GM21723 (cell line): ENCODE measurements around the gene KSR1.
"Not testable (repeated sequence)": the region's sequence is repeated elsewhere in the genome, so short reads cannot be mapped to it uniquely, and the experiment has no call there.

ENCODE experiments used
- ATAC-seq: cut with Tn5 transposase; IDR thresholded peaks from one replicate; pipeline ENCODE4 v1.9.1; 2021; ENCODE audit warnings: mild to moderate bottlenecking, moderate library complexity; ENCODE audit not compliant: unreplicated experiment

Gene KSR1

GRCh38 chr17:27628376-27628775 lies 172.1 kb downstream of the KSR1 start:
- no peak for ATAC-seq

- not testable (repeated sequence) for ATAC-seq
Observed at GRCh38 chr17:27629260-27629659, 173.0 kb downstream of the KSR1 start.

GRCh38 chr17:27630607-27631410 lies 174.6 kb downstream of the KSR1 start, which contains the start of gene LGALS9:
Gene LGALS9, plus strand, starts transcription at chr17:27631188. Its CDS starts 78 bp downstream, at chr17:27631266.
- ATAC-seq, result peak; percentile 58

GRCh38 chr17:27631411-27631760 lies 175.1 kb downstream of the KSR1 start:
- peak; percentile 47 for ATAC-seq

GRCh38 chr17:27631897-27632725 lies 175.9 kb downstream of the KSR1 start:
- no peak for ATAC-seq

- not testable (repeated sequence) for ATAC-seq
Observed at GRCh38 chr17:27632766-27633165, 176.5 kb downstream of the KSR1 start.

GRCh38 chr17:27633312-27634025 lies 177.2 kb downstream of the KSR1 start:
- no peak for ATAC-seq

GRCh38 chr17:27634026-27634335 lies 177.7 kb downstream of the KSR1 start:
- no peak for ATAC-seq

- no peak for ATAC-seq
Observed at GRCh38 chr17:27634776-27635175, 178.5 kb downstream of the KSR1 start.

GRCh38 chr17:27635275-27635823 lies 179.1 kb downstream of the KSR1 start:
- no peak for ATAC-seq

- not testable (repeated sequence) for ATAC-seq
Observed at GRCh38 chr17:27636005-27636520, 179.8 kb downstream of the KSR1 start.

- not testable (repeated sequence) for ATAC-seq
Observed at GRCh38 chr17:27637818-27638217, 181.6 kb downstream of the KSR1 start.

GRCh38 chr17:27638415-27638914 lies 182.2 kb downstream of the KSR1 start:
- not testable (repeated sequence) for ATAC-seq

GRCh38 chr17:27640790-27641189 lies 184.5 kb downstream of the KSR1 start:
- ATAC-seq, result no peak

GRCh38 chr17:27644586-27644985 lies 188.3 kb downstream of the KSR1 start:
- no peak for ATAC-seq

- not testable (repeated sequence) for ATAC-seq
Observed at GRCh38 chr17:27645621-27646020, 189.4 kb downstream of the KSR1 start.

GRCh38 chr17:27646232-27646631 lies 190.0 kb downstream of the KSR1 start:
- ATAC-seq, result no peak

- no peak for ATAC-seq
Observed at GRCh38 chr17:27647765-27648164, 191.5 kb downstream of the KSR1 start.

- ATAC-seq, result not testable (repeated sequence)
Observed at GRCh38 chr17:27649111-27649571, 192.9 kb downstream of the KSR1 start.

GRCh38 chr17:27649929-27650328 lies 193.7 kb downstream of the KSR1 start:
- ATAC-seq, result no peak

GRCh38 chr17:27650836-27651235 lies 194.6 kb downstream of the KSR1 start:
- no peak for ATAC-seq
